ENCODE data around the gene TMPRSS3.

DNA sequence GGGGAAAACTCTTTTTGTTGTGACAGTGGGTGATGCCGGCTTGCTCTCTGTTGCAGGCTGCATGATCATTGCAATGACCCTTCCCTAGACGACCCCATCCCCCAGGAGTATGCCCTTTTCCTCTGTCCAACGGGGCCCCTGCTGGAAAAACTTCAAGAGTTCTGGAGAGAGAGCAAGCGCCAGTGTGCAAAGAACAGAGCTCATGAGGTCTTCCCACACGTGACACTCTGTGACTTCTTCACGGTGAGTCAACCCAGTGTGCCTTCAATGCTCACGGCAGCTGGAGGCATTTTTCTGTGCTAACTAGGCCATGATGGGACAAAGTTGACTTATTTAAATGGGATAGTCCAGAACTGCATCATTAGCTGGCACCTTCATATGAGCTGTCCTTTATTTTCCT is 13.5 kb upstream of the TMPRSS3 start:
- TF ChIP-seq, protein P1, sequence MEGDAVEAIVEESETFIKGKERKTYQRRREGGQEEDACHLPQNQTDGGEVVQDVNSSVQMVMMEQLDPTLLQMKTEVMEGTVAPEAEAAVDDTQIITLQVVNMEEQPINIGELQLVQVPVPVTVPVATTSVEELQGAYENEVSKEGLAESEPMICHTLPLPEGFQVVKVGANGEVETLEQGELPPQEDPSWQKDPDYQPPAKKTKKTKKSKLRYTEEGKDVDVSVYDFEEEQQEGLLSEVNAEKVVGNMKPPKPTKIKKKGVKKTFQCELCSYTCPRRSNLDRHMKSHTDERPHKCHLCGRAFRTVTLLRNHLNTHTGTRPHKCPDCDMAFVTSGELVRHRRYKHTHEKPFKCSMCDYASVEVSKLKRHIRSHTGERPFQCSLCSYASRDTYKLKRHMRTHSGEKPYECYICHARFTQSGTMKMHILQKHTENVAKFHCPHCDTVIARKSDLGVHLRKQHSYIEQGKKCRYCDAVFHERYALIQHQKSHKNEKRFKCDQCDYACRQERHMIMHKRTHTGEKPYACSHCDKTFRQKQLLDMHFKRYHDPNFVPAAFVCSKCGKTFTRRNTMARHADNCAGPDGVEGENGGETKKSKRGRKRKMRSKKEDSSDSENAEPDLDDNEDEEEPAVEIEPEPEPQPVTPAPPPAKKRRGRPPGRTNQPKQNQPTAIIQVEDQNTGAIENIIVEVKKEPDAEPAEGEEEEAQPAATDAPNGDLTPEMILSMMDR (conservative IDR thresholded peaks at IDR 0.05) = no peak
- no peak for TF ChIP-seq EZH2 (IDR thresholded peaks at IDR 0.05; ENCODE audit: low read depth)

All from PC-9 (cell line).